Fibroblast of lung (primary cell): ENCODE measurements around the gene RABEPK.

Source experiments
- EZH2 ChIP-seq: IDR thresholded peaks from 2 replicates; pipeline ENCODE4 v1.5.1; 2012; ENCODE audit warnings: low read length, control low read depth, mild to moderate bottlenecking; ENCODE audit errors: missing control alignments
- TF ChIP-seq, protein P1 (sequence below), 2 donors: IDR thresholded peaks in 1 of 2; conservative IDR thresholded peaks in 1 of 2; 1 replicate in 1 of 2; 2 replicates in 1 of 2; pipeline ENCODE4 v1.5.1; 2011 to 2012; ENCODE audit warnings: low read length in 2 of 2, control low read depth in 1 of 2, inconsistent platforms in 1 of 2, low read depth in 1 of 2, mild to moderate bottlenecking in 1 of 2

DNA sequence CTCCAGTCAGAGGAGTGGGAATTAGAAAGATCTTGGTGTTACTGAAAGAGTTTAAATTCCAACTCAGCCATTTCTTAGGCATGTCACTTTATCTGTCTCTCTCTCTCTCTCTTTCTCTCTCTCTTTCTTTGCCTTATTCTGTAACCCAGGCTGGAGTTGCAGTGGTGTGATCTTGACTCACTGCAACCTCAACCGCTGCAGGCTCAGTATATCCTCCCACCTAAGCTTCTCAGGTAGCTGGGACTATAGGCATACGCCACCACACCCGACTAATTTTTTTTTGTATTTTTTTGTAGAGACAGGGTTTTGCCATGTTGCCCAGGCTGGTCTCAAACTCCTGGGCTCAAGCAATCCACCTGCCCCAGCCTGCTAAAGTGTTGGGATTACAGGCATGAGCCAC, 18.3 kb downstream of the RABEPK start:
- TF ChIP-seq, protein P1, sequence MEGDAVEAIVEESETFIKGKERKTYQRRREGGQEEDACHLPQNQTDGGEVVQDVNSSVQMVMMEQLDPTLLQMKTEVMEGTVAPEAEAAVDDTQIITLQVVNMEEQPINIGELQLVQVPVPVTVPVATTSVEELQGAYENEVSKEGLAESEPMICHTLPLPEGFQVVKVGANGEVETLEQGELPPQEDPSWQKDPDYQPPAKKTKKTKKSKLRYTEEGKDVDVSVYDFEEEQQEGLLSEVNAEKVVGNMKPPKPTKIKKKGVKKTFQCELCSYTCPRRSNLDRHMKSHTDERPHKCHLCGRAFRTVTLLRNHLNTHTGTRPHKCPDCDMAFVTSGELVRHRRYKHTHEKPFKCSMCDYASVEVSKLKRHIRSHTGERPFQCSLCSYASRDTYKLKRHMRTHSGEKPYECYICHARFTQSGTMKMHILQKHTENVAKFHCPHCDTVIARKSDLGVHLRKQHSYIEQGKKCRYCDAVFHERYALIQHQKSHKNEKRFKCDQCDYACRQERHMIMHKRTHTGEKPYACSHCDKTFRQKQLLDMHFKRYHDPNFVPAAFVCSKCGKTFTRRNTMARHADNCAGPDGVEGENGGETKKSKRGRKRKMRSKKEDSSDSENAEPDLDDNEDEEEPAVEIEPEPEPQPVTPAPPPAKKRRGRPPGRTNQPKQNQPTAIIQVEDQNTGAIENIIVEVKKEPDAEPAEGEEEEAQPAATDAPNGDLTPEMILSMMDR (conservative IDR thresholded peaks at IDR 0.05 in 1 of 2, IDR thresholded peaks at IDR 0.05 in 1 of 2; ENCODE audit: low read depth in 1 of 2, low read length in 2 of 2): no peak
- no peak for TF ChIP-seq EZH2
